ENCODE results near the gene MAPT. TPM values are rescaled to one million over a fixed set of nuclear protein-coding genes. Genes with fewer than 3 reads are reported as not detected.
"Not testable (repeated sequence)": the region's sequence is repeated elsewhere in the genome, so short reads cannot be mapped to it uniquely, and the experiment has no call there.

MAPT gene
- total RNA-seq, 1 donor from 2014 or later: 2.9 TPM

- H3K9me3 Mint-ChIP-seq (ENCODE audit: low read depth): no peaks in the 10 kb centered on the region
- no peak for DNase-seq (ENCODE audit: low spot score)
- H3K36me3 Mint-ChIP-seq (ENCODE audit: low read depth): no peaks in the 10 kb centered on the region
- H3K4me3 Mint-ChIP-seq (ENCODE audit: unreplicated experiment): no peak overlapping the region
- H3K27ac Mint-ChIP-seq (ENCODE audit: unreplicated experiment): no peak overlapping the region
- peaks cover 19% of the 10 kb centered on the region for H3K4me1 Mint-ChIP-seq (ENCODE audit: low read depth)
- TF ChIP-seq CTCF (IDR thresholded peaks at IDR 0.05): no peak
- H3K27me3 Mint-ChIP-seq (ENCODE audit: low read depth): no peaks in the 10 kb centered on the region
These were observed 118.8 kb downstream of the MAPT start for GRCh38 chr17:46013127-46013501.

- no peak for DNase-seq (ENCODE audit: low spot score)
- Mint-ChIP-seq H3K9me3 (ENCODE audit: low read depth) (no peaks in the 10 kb centered on the region), H3K4me3 (ENCODE audit: unreplicated experiment) (no peak overlapping the region), H3K4me1 (ENCODE audit: low read depth) (peaks cover 20% of the 10 kb centered on the region), H3K36me3 (ENCODE audit: low read depth) (peaks cover 1% of the 10 kb centered on the region), H3K27me3 (ENCODE audit: low read depth) (no peaks in the 10 kb centered on the region), H3K27ac (ENCODE audit: unreplicated experiment) (no peak overlapping the region)
- TF ChIP-seq CTCF (IDR thresholded peaks at IDR 0.05): no peak
These were observed 119.3 kb downstream of the MAPT start for GRCh38 chr17:46013502-46014165.

- not testable (repeated sequence) for H3K9me3 Mint-ChIP-seq (ENCODE audit: low read depth); H3K27me3 Mint-ChIP-seq (ENCODE audit: low read depth); H3K4me1 Mint-ChIP-seq (ENCODE audit: low read depth); DNase-seq (ENCODE audit: low spot score); H3K4me3 Mint-ChIP-seq (ENCODE audit: unreplicated experiment); H3K27ac Mint-ChIP-seq (ENCODE audit: unreplicated experiment)
- peaks cover 10% of the 10 kb centered on the region for H3K36me3 Mint-ChIP-seq (ENCODE audit: low read depth)
These were observed 125.1 kb downstream of the MAPT start for GRCh38 chr17:46019408-46019925.

- no peak for TF ChIP-seq CTCF (IDR thresholded peaks at IDR 0.05)
- peaks cover 5% of the 10 kb centered on the region for H3K4me1 Mint-ChIP-seq (ENCODE audit: low read depth)
- no peaks in the 10 kb centered on the region for H3K9me3 Mint-ChIP-seq (ENCODE audit: low read depth)
- no peak overlapping the region for H3K27ac Mint-ChIP-seq (ENCODE audit: unreplicated experiment)
- no peak overlapping the region for H3K4me3 Mint-ChIP-seq (ENCODE audit: unreplicated experiment)
- DNase-seq (ENCODE audit: low spot score): no peak
- H3K27me3 Mint-ChIP-seq (ENCODE audit: low read depth): no peaks in the 10 kb centered on the region
- peaks cover 10% of the 10 kb centered on the region for H3K36me3 Mint-ChIP-seq (ENCODE audit: low read depth)
These were observed 125.8 kb downstream of the MAPT start for GRCh38 chr17:46020023-46020761.

GRCh38 chr17:46020998-46021397, 126.6 kb downstream of the MAPT start:
- H3K27ac Mint-ChIP-seq (ENCODE audit: unreplicated experiment): no peak overlapping the region
- no peak for TF ChIP-seq CTCF (IDR thresholded peaks at IDR 0.05)
- H3K9me3 Mint-ChIP-seq (ENCODE audit: low read depth): no peaks in the 10 kb centered on the region
- no peaks in the 10 kb centered on the region for H3K27me3 Mint-ChIP-seq (ENCODE audit: low read depth)
- H3K4me1 Mint-ChIP-seq (ENCODE audit: low read depth): peaks cover 5% of the 10 kb centered on the region
- no peak overlapping the region for H3K4me3 Mint-ChIP-seq (ENCODE audit: unreplicated experiment)
- no peak for DNase-seq (ENCODE audit: low spot score)
- H3K36me3 Mint-ChIP-seq (ENCODE audit: low read depth): peaks cover 10% of the 10 kb centered on the region

GRCh38 chr17:46023366-46023765, 129.0 kb downstream of the MAPT start:
- H3K4me3 Mint-ChIP-seq (ENCODE audit: unreplicated experiment); H3K27me3 Mint-ChIP-seq (ENCODE audit: low read depth); H3K27ac Mint-ChIP-seq (ENCODE audit: unreplicated experiment); H3K9me3 Mint-ChIP-seq (ENCODE audit: low read depth); DNase-seq (ENCODE audit: low spot score); H3K4me1 Mint-ChIP-seq (ENCODE audit: low read depth): not testable (repeated sequence)
- peaks cover 15% of the 10 kb centered on the region for H3K36me3 Mint-ChIP-seq (ENCODE audit: low read depth)

All from chondrocyte (in vitro differentiated cells).